H9 (cell line): ENCODE results near the gene SNAI3. TPM values are rescaled to one million over a fixed set of nuclear protein-coding genes. Genes with fewer than 3 reads are reported as not detected.

Experiments used
- DNase-seq: peaks from one replicate; pipeline ENCODE4 v3.0.0-alpha.2; 2017
- H2AFZ ChIP-seq: one replicate; pipeline ENCODE4 v1.6.1; 2013; ENCODE audit warnings: mild to moderate bottlenecking, low read length, control low read depth, moderate library complexity
- H2AK5ac ChIP-seq: 2 replicates; pipeline ENCODE4 v1.6.1; 2013; ENCODE audit warnings: low read length, control low read depth, mixed read lengths; ENCODE audit not compliant: insufficient read length
- H2BK120ac ChIP-seq: one replicate; pipeline ENCODE4 v1.6.1; 2013; ENCODE audit warnings: low read depth, mild to moderate bottlenecking, low read length, control low read depth, inconsistent platforms; ENCODE audit not compliant: poor library complexity, severe bottlenecking
- H2BK12ac ChIP-seq: 2 replicates; pipeline ENCODE4 v1.6.1; 2013; ENCODE audit warnings: low read length, control low read depth, mixed read lengths, low read depth; ENCODE audit not compliant: insufficient read length
- H2BK15ac ChIP-seq: 2 replicates; pipeline ENCODE4 v1.6.1; 2013; ENCODE audit warnings: low read depth, low read length, control low read depth
- H2BK20ac ChIP-seq: one replicate; pipeline ENCODE4 v1.6.1; 2013; ENCODE audit warnings: low read depth, mild to moderate bottlenecking, low read length, control low read depth, inconsistent platforms; ENCODE audit not compliant: poor library complexity, severe bottlenecking
- H2BK5ac ChIP-seq: 2 replicates; pipeline ENCODE4 v1.6.1; 2013; ENCODE audit warnings: low read length, control low read depth, mixed read lengths; ENCODE audit not compliant: insufficient read length
- H3K14ac ChIP-seq: 2 replicates; pipeline ENCODE4 v1.6.1; 2013; ENCODE audit warnings: low read length, control low read depth; ENCODE audit not compliant: insufficient read depth
- H3K18ac ChIP-seq: 2 replicates; pipeline ENCODE4 v1.6.1; 2013; ENCODE audit warnings: low read depth, mild to moderate bottlenecking, mixed read lengths, low read length, control low read depth; ENCODE audit not compliant: insufficient read length
- H3K23ac ChIP-seq: 2 replicates; pipeline ENCODE4 v1.6.1; 2013; ENCODE audit warnings: low read length, control low read depth, mixed read lengths, low read depth; ENCODE audit not compliant: insufficient read length
- H3K23me2 ChIP-seq: 2 replicates; pipeline ENCODE4 v1.6.1; 2013; ENCODE audit warnings: low read depth, mild to moderate bottlenecking, mixed read lengths, low read length, control low read depth; ENCODE audit not compliant: insufficient read length, poor library complexity, severe bottlenecking
- H3K27ac ChIP-seq: 2 replicates; pipeline ENCODE4 v1.5.1; 2013; ENCODE audit warnings: low read length, control low read depth, mixed read lengths, low read depth; ENCODE audit not compliant: insufficient read length
- H3K27me3 ChIP-seq: 2 replicates; pipeline ENCODE4 v1.6.1; 2013; ENCODE audit warnings: low read length, control low read depth, inconsistent platforms; ENCODE audit not compliant: insufficient read depth
- H3K4ac ChIP-seq: 2 replicates; pipeline ENCODE4 v1.6.1; 2013; ENCODE audit warnings: low read depth, mild to moderate bottlenecking, control low read depth, inconsistent platforms, low read length, moderate library complexity
- H3K4me1 ChIP-seq: 2 replicates; pipeline ENCODE4 v1.6.1; 2013; ENCODE audit warnings: low read length, control low read depth, inconsistent platforms; ENCODE audit not compliant: insufficient read depth
- H3K4me2 ChIP-seq: 2 replicates; pipeline ENCODE4 v1.6.1; 2013; ENCODE audit warnings: low read length, control low read depth, mixed read lengths; ENCODE audit not compliant: insufficient read length, insufficient read depth
- H3K56ac ChIP-seq: 2 replicates; pipeline ENCODE4 v1.6.1; 2013; ENCODE audit warnings: low read depth, mild to moderate bottlenecking, mixed read lengths, low read length, control low read depth; ENCODE audit not compliant: insufficient read length
- H3K79me1 ChIP-seq: 2 replicates; pipeline ENCODE4 v1.6.1; 2013; ENCODE audit warnings: low read depth, mild to moderate bottlenecking, moderate library complexity, low read length, control low read depth, inconsistent platforms; ENCODE audit not compliant: insufficient read depth, poor library complexity, severe bottlenecking
- H3K79me2 ChIP-seq: 2 replicates; pipeline ENCODE4 v1.6.1; 2013; ENCODE audit warnings: low read length, control low read depth, inconsistent platforms; ENCODE audit not compliant: insufficient read depth
- H3K9ac ChIP-seq: 2 replicates; pipeline ENCODE4 v1.6.1; 2013; ENCODE audit warnings: low read length, control low read depth, mixed read lengths; ENCODE audit not compliant: insufficient read length; ENCODE audit errors: extremely low read depth
- H3K9me3 ChIP-seq: one replicate; pipeline ENCODE4 v1.6.1; 2013; ENCODE audit warnings: low read depth, low read length, inconsistent platforms; ENCODE audit not compliant: control insufficient read depth
- H3T11ph ChIP-seq: one replicate; pipeline ENCODE4 v1.6.1; 2013; ENCODE audit warnings: mild to moderate bottlenecking, low read length, control low read depth, inconsistent platforms
- H4K20me1 ChIP-seq: one replicate; pipeline ENCODE4 v1.6.1; 2013; ENCODE audit not compliant: control insufficient read depth, insufficient read length, insufficient read depth
- H4K5ac ChIP-seq: 2 replicates; pipeline ENCODE4 v1.6.1; 2013; ENCODE audit warnings: low read depth, mild to moderate bottlenecking, mixed read lengths, low read length, control low read depth; ENCODE audit not compliant: insufficient read length
- H4K8ac ChIP-seq: replicated peaks from 2 replicates; pipeline ENCODE4 v1.6.1; 2013; ENCODE audit warnings: low read length, control low read depth, mixed read lengths, low read depth; ENCODE audit not compliant: insufficient read length
- H4K91ac ChIP-seq: 2 replicates; pipeline ENCODE4 v1.6.1; 2013; ENCODE audit warnings: low read depth, mild to moderate bottlenecking, moderate library complexity, mixed read lengths, low read length, control low read depth; ENCODE audit not compliant: insufficient read length
- H3K27ac Mint-ChIP-seq, 3 experiments: 2 replicates in 2 of 3; 3 replicates in 1 of 3; pipeline ENCODE4 v1.8.0; 2020 to 2021; ENCODE audit warnings: mixed read lengths in 3 of 3, mild to moderate bottlenecking in 1 of 3, moderate library complexity in 1 of 3
- H3K27me3 Mint-ChIP-seq: 2 replicates; pipeline ENCODE4 v1.8.0; 2021; ENCODE audit warnings: low read depth, mild to moderate bottlenecking, moderate library complexity, mixed read lengths
- H3K36me3 Mint-ChIP-seq, 3 experiments: 2 replicates in 2 of 3; 3 replicates in 1 of 3; pipeline ENCODE4 v1.8.0; 2020 to 2021; ENCODE audit warnings: low read depth in 3 of 3, mixed read lengths in 3 of 3; ENCODE audit not compliant: insufficient read depth in 1 of 3
- H3K4me1 Mint-ChIP-seq, 2 experiments: 2 replicates each; pipeline ENCODE4 v1.8.0; 2020; ENCODE audit warnings: mixed read lengths in 2 of 2
- H3K4me3 Mint-ChIP-seq, 2 experiments: 2 replicates in 1 of 2; 3 replicates in 1 of 2; pipeline ENCODE4 v1.8.0; 2020 to 2021; ENCODE audit warnings: mild to moderate bottlenecking in 2 of 2, mixed read lengths in 2 of 2, moderate library complexity in 1 of 2
- H3K9me3 Mint-ChIP-seq, 2 experiments: 2 replicates in 1 of 2; 3 replicates in 1 of 2; pipeline ENCODE4 v1.8.0; 2020; ENCODE audit warnings: mild to moderate bottlenecking in 2 of 2, mixed read lengths in 2 of 2, moderate library complexity in 1 of 2
- CTCF ChIP-seq: fragments of 200-600 bp; sonication (generic); conservative IDR thresholded peaks from 3 replicates; pipeline ENCODE4 v1.8.0; 2021; ENCODE audit warnings: antibody characterized with exemption, mild to moderate bottlenecking
- WGBS: extraction: QIAGEN DNeasy Blood & Tissue Kit; methylation state at CpG from one replicate; pipeline ENCODE4 v1.1.7; 2013; ENCODE audit warnings: missing lambda C conversion rate, low lambda C conversion rate, mixed read lengths; ENCODE audit not compliant: insufficient read length; ENCODE audit errors: extremely low coverage; 5-methylcytosine and 5-hydroxymethylcytosine counted together
- total RNA-seq: library from RNA; stranded (reverse); gene quantifications from 2 replicates; pipeline ENCODE4 v1.2.1, GENCODE V29; 2021

SNAI3 gene
- total RNA-seq, 1 experiment from 2014 or later = 3.2 TPM

GRCh38 chr16:88654363-88655052, 31.8 kb downstream of the SNAI3 start:
- no CpG with 5 or more reads among the region's 28 CpGs for WGBS
- no peaks in the 10 kb centered on the region; the same call in 1 of the 2 replicates for H3K4me1 ChIP-seq
- H4K8ac ChIP-seq = no peak overlapping the region
- no peaks in the 10 kb centered on the region for H3K9me3 ChIP-seq
- no peak overlapping the region for H3K18ac ChIP-seq
- no peak overlapping the region for H4K91ac ChIP-seq
- H3K27ac Mint-ChIP-seq = no peak overlapping the region
- no peak overlapping the region for H3K4me2 ChIP-seq
- no peak overlapping the region for H3K4ac ChIP-seq
- H3K27me3 ChIP-seq = no peaks in the 10 kb centered on the region
- no peaks in the 10 kb centered on the region for H3K27me3 Mint-ChIP-seq
- no peak overlapping the region for H2BK20ac ChIP-seq
- H3K36me3 Mint-ChIP-seq = peaks cover 9 to 31% (median 26%) of the 10 kb centered on the region in 3 experiments; a peak in 6 of 7 replicates
- H2BK5ac ChIP-seq = no peak overlapping the region
- H3K79me1 ChIP-seq = peaks cover 6% of the 10 kb centered on the region
- no peak overlapping the region for H3K27ac ChIP-seq
- no peak overlapping the region for H3K14ac ChIP-seq
- H4K20me1 ChIP-seq = no peaks in the 10 kb centered on the region
- H3T11ph ChIP-seq = no peak overlapping the region
- no peak overlapping the region for H2BK120ac ChIP-seq
- peaks cover 17% of the 10 kb centered on the region for H3K23me2 ChIP-seq
- DNase-seq = no peak
- no peak overlapping the region for H3K23ac ChIP-seq
- H2AK5ac ChIP-seq = no peak overlapping the region
- no peak for TF ChIP-seq CTCF
- H2BK15ac ChIP-seq = no peak overlapping the region
- H2BK12ac ChIP-seq = no peak overlapping the region
- H3K9me3 Mint-ChIP-seq = no peaks in the 10 kb centered on the region
- no peak overlapping the region for H3K4me3 Mint-ChIP-seq
- no peak overlapping the region for H3K9ac ChIP-seq
- H3K56ac ChIP-seq = no peak overlapping the region
- H4K5ac ChIP-seq = no peak overlapping the region
- H3K79me2 ChIP-seq = peaks cover 8% of the 10 kb centered on the region; the same call in 1 of the 2 replicates
- H2AFZ ChIP-seq = no peak overlapping the region
- H3K4me1 Mint-ChIP-seq = peaks cover 4 to 9% of the 10 kb centered on the region in 2 experiments; a peak in 3 of 4 replicates
